NCI-H2107 (cell line): ENCODE data around the gene STUM.
A peak's percentile ranks its signal among the peaks of the same experiment; 100 is the strongest.
"Not testable (repeated sequence)": the region's sequence is repeated elsewhere in the genome, so short reads cannot be mapped to it uniquely, and the experiment has no call there.

Source experiments
- DNase-seq: peaks from one replicate; lab custom pipeline; 2025; lab: John Stamatoyannopoulos, UW

The STUM gene

GRCh38 chr1:226604560-226605317 lies 56.2 kb downstream of the STUM start:
- DNase-seq, result no peak

- no peak for DNase-seq
Observed at GRCh38 chr1:226605318-226605950, 56.9 kb downstream of the STUM start.

- DNase-seq, result no peak
Observed at GRCh38 chr1:226606311-226607267, 58.0 kb downstream of the STUM start.

GRCh38 chr1:226607268-226607660 lies 58.7 kb downstream of the STUM start:
- DNase-seq, result no peak

- no peak for DNase-seq
Observed at GRCh38 chr1:226607821-226608220, 59.3 kb downstream of the STUM start.

DNA sequence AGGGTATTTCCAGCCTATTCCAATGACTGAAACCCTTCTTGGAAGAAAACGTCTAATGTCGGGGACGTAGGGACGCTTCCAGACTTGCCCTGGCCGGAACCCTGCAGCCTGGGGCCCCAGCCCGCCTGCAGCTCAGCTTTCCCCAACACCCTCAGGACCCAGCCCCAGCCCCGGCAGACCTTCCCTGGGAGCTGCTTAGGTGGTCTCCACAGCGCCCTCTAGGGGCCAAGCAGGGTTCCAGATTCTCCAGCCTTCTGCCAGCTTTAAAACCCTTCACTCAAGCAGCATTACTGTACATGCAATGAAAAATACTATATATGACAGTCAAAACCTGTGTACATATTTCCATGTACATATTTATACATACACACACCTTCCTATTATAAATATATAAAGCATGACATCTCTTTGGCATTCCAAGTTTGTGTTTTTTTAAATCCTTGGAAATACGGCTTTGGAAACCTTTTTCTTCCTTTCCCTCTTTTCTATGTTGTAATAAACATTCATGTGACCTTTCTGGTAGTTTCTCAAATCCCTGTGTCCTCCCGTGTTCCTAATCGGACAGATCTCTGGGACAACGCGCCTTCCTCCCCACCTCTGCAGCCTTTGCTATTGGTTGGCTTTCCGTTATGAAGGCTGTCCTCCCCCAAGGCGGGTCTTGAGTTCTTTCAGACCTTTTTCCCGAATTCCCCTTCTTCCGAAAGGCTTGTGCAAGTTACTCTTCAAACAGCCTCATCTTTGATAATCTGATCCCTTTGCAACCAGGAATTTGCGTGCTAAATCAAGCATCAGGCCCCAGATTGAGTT lies 60.3 kb downstream of the STUM start:
- no peak for DNase-seq

GRCh38 chr1:226609836-226610455 lies 61.4 kb downstream of the STUM start:
- peak; percentile 43 for DNase-seq

GRCh38 chr1:226610671-226611070 lies 62.1 kb downstream of the STUM start:
- no peak for DNase-seq

GRCh38 chr1:226611301-226611700 lies 62.7 kb downstream of the STUM start:
- DNase-seq, result no peak

- not testable (repeated sequence) for DNase-seq
Observed at GRCh38 chr1:226611980-226612379, 63.4 kb downstream of the STUM start.

DNA sequence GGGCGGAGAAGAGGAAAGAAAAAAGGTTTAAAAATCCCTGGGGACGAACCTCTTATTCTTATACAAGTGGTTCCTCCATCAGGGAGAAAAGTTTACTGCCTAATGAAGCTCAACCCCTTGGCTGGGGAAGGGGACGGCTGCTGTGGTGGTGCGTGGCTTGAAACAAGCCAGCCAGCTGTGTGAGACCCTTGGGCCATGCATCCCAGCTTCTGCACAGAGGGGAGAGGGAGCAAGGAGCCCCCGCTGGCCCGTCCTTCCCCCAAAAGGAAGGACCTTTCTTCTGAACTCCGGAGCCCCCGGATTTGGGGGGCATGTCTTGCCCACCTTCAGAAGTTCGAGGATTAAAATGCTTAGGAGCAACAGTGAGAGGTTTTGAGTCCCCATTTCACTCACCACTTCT lies 67.3 kb downstream of the STUM start:
- DNase-seq, result no peak

- DNase-seq, result no peak
Observed at GRCh38 chr1:226616636-226617035, 68.1 kb downstream of the STUM start.

DNA sequence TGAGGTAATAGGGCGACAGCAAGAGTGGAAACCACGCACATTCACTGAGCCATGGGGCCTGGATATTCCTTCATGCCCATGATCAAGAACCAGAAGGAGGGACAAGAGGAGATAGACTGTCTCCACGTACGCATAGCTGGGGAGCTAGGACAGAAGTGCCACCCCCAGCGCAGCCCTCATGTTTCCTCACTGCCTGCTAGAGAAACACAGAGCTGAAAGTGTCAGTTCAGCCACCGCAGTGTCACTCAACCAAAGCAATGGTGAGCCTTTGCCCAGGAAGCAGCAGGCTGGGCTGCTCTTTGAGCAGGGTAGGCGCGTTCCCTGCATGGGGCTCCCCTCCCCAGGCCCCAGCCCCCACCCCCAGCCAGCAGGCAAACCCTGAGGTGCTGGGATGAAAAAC lies 68.5 kb downstream of the STUM start:
- no peak for DNase-seq

DNA sequence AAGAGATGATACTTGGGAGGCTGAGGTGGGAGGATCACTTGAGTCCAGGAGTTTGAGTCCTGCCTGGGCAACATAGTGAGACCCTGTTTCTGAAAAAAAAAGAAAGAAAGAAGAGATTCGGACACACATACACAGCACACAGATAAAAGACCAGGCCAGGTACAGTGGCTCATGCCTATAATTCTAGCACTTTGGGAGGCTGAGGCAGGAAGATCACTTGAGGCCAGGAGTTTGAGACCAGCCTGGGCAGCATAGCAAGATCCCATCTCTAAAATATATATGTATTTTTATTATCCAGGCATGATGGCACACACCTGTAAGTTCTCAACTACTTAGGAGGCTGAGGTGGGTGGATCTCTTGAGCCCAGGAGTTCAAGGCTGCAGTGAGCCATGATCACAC lies 69.2 kb downstream of the STUM start:
- DNase-seq, result not testable (repeated sequence)

- no peak for DNase-seq
Observed at GRCh38 chr1:226618380-226618779, 69.8 kb downstream of the STUM start.

DNA sequence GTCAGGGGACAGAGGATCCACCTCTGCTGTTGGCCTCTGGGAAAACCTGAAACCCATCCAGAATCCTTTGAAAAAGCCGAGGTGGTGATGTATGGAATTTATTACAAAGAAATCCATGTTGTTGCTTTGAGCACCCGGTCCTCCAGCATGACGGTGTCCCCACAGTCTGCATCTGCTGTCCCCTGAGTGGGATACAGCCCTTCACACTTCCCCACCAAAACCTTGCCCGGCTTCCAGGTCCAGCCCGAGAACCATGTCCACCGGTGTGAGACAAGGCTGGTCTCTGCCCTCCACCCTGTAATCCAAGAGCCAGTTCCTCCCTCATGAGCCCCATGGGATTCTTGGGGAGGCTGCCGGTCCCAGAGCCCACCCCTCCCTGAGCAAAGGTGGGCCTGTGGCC lies 70.5 kb downstream of the STUM start:
- no peak for DNase-seq

GRCh38 chr1:226622012-226622411 lies 73.4 kb downstream of the STUM start:
- DNase-seq, result no peak

GRCh38 chr1:226624526-226624925 lies 76.0 kb downstream of the STUM start:
- DNase-seq, result no peak

- no peak for DNase-seq
Observed at GRCh38 chr1:226625326-226625725, 76.8 kb downstream of the STUM start.

DNA sequence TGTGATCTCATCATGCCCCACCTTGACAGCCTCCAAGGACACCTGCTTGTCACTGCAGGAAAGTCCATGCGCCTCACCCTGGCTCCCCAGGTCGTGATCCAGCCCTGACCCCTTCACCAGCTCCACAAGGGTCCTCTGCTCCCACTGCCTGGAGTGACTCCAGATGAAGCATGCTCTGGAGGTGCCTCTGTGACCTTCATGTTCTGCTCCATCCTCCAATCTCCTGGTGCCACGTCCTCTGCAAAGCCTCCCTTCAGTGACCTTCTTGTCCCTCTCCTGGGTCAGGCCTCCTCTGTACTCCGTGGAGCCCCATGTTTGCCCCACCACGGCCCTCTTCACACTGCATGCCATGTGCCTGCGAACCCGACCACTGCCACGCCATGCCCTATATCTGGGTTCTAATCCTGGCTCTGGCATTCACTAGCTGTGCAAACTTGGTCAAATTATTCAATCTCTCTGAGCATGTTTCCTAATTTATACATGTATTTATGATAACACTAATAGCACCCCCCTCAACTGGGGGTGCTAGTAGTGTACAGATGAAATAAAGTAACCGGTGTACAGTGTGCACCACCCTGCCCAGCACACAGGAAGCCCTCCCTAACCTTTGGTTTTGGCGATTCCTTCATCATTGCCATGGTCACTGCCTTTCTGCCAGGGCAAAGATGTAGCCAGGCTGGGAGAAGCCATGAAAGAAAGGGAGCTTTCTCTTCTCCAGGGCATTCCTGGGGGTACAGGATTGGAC lies 77.4 kb downstream of the STUM start:
- no peak for DNase-seq

DNA sequence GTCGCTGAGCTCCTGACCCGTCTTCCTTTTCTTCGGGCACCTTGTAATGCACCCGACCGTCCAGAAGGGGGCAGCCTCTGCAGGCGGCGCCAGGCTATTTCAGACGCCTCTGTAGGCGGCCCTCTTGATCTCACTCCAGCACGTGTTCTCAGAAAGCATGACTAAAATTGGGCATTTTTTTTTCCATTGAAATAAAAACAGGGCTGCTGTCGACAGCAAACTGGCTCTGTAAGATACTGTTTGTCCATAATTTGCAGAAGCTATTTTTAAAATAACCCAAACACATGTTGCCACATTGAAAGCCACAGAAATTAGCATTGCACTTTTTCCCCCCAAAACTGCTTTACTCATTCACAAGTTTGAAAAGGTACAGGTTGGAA lies 78.0 kb downstream of the STUM start:
- no peak for DNase-seq
